DOHH2 (cell line): ENCODE results near the gene DUSP2.

Experiments used
- H3F3A ChIP-seq: fragments of 200-600 bp; sonication (generic), shearing (Covaris generic); 2 replicates; pipeline ENCODE4 v1.6.0; 2016; ENCODE audit warnings: antibody characterized with exemption, mild to moderate bottlenecking; ENCODE audit not compliant: control insufficient read depth, insufficient read depth
- H3K27ac ChIP-seq: fragments of 200-600 bp; sonication (generic); 2 replicates; pipeline ENCODE4 v1.5.1; 2014; ENCODE audit warnings: low read depth, mild to moderate bottlenecking, low read length, moderate library complexity
- H3K27me3 ChIP-seq: fragments of 200-600 bp; sonication (generic); 2 replicates; pipeline ENCODE4 v1.6.1; 2014; ENCODE audit warnings: mild to moderate bottlenecking, low read length, mixed read lengths; ENCODE audit not compliant: control insufficient read depth
- H3K36me3 ChIP-seq: fragments of 200-600 bp; sonication (generic); 2 replicates; pipeline ENCODE4 v1.6.1; 2014; ENCODE audit warnings: mild to moderate bottlenecking, low read length, moderate library complexity, mixed read lengths; ENCODE audit not compliant: control insufficient read depth
- H3K4me1 ChIP-seq: fragments of 200-600 bp; sonication (generic); 2 replicates; pipeline ENCODE4 v1.6.1; 2014; ENCODE audit warnings: mild to moderate bottlenecking, low read length, mixed read lengths; ENCODE audit not compliant: control insufficient read depth
- H3K4me2 ChIP-seq: fragments of 200-600 bp; sonication (generic); 2 replicates; pipeline ENCODE4 v1.6.0; 2014; ENCODE audit warnings: mild to moderate bottlenecking, low read length, moderate library complexity
- H3K4me3 ChIP-seq: fragments of 200-600 bp; sonication (generic); 2 replicates; pipeline ENCODE4 v1.5.1; 2014; ENCODE audit warnings: mild to moderate bottlenecking, low read length, mixed read lengths
- H3K79me2 ChIP-seq: fragments of 200-600 bp; sonication (generic); 2 replicates; pipeline ENCODE4 v1.6.1; 2014; ENCODE audit warnings: mild to moderate bottlenecking, low read length, mixed read lengths; ENCODE audit not compliant: control insufficient read depth
- H3K9me2 ChIP-seq: fragments of 200-600 bp; sonication (generic); replicated peaks from 2 replicates; pipeline ENCODE4 v1.6.1; 2014; ENCODE audit warnings: mild to moderate bottlenecking, low read length, mixed read lengths; ENCODE audit not compliant: control insufficient read depth
- H3K9me3 ChIP-seq: fragments of 200-600 bp; sonication (generic); 2 replicates; pipeline ENCODE4 v1.6.1; 2014; ENCODE audit warnings: antibody characterized with exemption, low read length, mixed read lengths; ENCODE audit not compliant: control insufficient read depth, insufficient read depth
- H4K20me1 ChIP-seq: fragments of 200-600 bp; sonication (generic); 2 replicates; pipeline ENCODE4 v1.6.0; 2014; ENCODE audit warnings: low read depth, mild to moderate bottlenecking, antibody characterized with exemption, low read length, moderate library complexity; ENCODE audit not compliant: control insufficient read depth, insufficient read depth
- CTCF ChIP-seq: fragments of 200-600 bp; sonication (generic); IDR thresholded peaks from one replicate; pipeline ENCODE4 v1.5.1; 2014; ENCODE audit warnings: antibody characterized with exemption, mild to moderate bottlenecking, low read depth, low read length; ENCODE audit not compliant: poor library complexity, severe bottlenecking
- EZH2phosphoT487 ChIP-seq: fragments of 200-600 bp; sonication (generic); IDR thresholded peaks from 2 replicates; pipeline ENCODE4 v1.6.1; 2017; ENCODE audit warnings: borderline replicate concordance, mild to moderate bottlenecking, antibody characterized with exemption, low read length, moderate library complexity, mixed read lengths

The DUSP2 gene

GRCh38 chr2:96135171-96135570, 10.1 kb downstream of the DUSP2 start:
- no peaks in the 10 kb centered on the region for H3K27me3 ChIP-seq
- H4K20me1 ChIP-seq = no peaks in the 10 kb centered on the region
- peaks cover 3% of the 10 kb centered on the region; the same call in 1 of the 2 replicates for H3F3A ChIP-seq
- no peaks in the 10 kb centered on the region for H3K4me1 ChIP-seq
- H3K4me3 ChIP-seq = no peak overlapping the region
- H3K4me2 ChIP-seq = no peak overlapping the region
- no peaks in the 10 kb centered on the region for H3K9me2 ChIP-seq
- no peaks in the 10 kb centered on the region for H3K79me2 ChIP-seq
- H3K9me3 ChIP-seq = no peaks in the 10 kb centered on the region
- TF ChIP-seq EZH2phosphoT487 = no peak
- TF ChIP-seq CTCF = no peak
- no peaks in the 10 kb centered on the region for H3K36me3 ChIP-seq
- H3K27ac ChIP-seq = no peak overlapping the region

GRCh38 chr2:96134421-96134820, 10.8 kb downstream of the DUSP2 start:
- H3K4me3 ChIP-seq = no peak overlapping the region
- H3K79me2 ChIP-seq = no peaks in the 10 kb centered on the region
- H3K4me2 ChIP-seq = no peak overlapping the region
- no peaks in the 10 kb centered on the region for H3K4me1 ChIP-seq
- H3K36me3 ChIP-seq = no peaks in the 10 kb centered on the region
- H4K20me1 ChIP-seq = no peaks in the 10 kb centered on the region
- H3F3A ChIP-seq = no peaks in the 10 kb centered on the region
- H3K9me3 ChIP-seq = no peaks in the 10 kb centered on the region
- no peak overlapping the region for H3K27ac ChIP-seq
- TF ChIP-seq EZH2phosphoT487 (no peak), CTCF (no peak)
- no peaks in the 10 kb centered on the region for H3K9me2 ChIP-seq
- H3K27me3 ChIP-seq = no peaks in the 10 kb centered on the region

GRCh38 chr2:96131813-96132745, 13.2 kb downstream of the DUSP2 start:
- no peaks in the 10 kb centered on the region for H3F3A ChIP-seq
- H4K20me1 ChIP-seq = no peaks in the 10 kb centered on the region
- H3K9me3 ChIP-seq = no peaks in the 10 kb centered on the region
- no peak overlapping the region for H3K4me3 ChIP-seq
- no peak for TF ChIP-seq EZH2phosphoT487
- no peak for TF ChIP-seq CTCF
- no peaks in the 10 kb centered on the region for H3K27me3 ChIP-seq
- H3K27ac ChIP-seq = no peak overlapping the region
- H3K36me3 ChIP-seq = no peaks in the 10 kb centered on the region
- no peaks in the 10 kb centered on the region for H3K9me2 ChIP-seq
- no peaks in the 10 kb centered on the region for H3K79me2 ChIP-seq
- no peaks in the 10 kb centered on the region for H3K4me1 ChIP-seq
- no peak overlapping the region for H3K4me2 ChIP-seq
